Stimulated activated CD8-positive, alpha-beta memory T cell treated with anti-CD3 and anti-CD28 coated beads, Interleukin-15, amount 100 ng/mL, for 1 hour (primary cell): ENCODE measurements around the gene CYP2D6.
"Not testable (repeated sequence)": the region's sequence is repeated elsewhere in the genome, so short reads cannot be mapped to it uniquely, and the experiment has no call there.

Experiments
- DNase-seq: peaks from one replicate; pipeline ENCODE4 v3.0.0-alpha.2; 2020; ENCODE audit warnings: low read depth

CYP2D6 gene

DNA sequence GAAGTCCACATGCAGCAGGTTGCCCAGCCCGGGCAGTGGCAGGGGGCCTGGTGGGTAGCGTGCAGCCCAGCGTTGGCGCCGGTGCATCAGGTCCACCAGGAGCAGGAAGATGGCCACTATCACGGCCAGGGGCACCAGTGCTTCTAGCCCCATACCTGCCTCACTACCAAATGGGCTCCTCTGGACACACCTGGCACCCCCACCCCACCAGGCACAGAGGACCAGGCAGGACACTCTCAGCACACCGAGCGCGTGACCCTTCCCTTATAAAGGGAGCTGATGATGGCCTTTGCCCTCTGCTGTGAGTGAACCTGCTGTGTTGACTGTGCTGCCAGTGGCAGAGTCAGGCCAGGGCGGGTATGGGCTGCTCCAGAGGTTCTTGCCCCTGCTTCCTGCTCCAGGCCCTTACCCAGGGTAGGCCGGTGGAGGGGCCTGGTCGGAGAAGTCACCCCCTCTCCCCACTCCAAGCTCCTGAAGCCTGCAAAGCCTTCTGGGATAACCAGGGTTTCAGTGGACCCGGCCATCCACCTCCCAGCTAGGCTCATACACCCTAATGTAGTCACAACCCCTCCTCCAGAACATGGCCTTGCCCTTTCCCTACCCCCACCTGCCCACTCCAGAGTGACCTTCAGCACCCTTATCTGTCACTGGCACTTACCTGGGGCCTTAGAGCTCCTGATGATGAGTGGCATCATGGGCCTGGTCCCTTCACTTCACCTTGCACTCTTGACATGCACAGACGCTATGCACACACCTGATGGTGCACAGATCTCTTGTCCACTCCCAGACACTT is at the start of gene CYP2D6:
CYP2D6 (minus strand) TSS at position 172 of the 793 bp plus-strand sequence; CDS start at position 153, 19 bp downstream.
- DNase-seq = not testable (repeated sequence)

DNA sequence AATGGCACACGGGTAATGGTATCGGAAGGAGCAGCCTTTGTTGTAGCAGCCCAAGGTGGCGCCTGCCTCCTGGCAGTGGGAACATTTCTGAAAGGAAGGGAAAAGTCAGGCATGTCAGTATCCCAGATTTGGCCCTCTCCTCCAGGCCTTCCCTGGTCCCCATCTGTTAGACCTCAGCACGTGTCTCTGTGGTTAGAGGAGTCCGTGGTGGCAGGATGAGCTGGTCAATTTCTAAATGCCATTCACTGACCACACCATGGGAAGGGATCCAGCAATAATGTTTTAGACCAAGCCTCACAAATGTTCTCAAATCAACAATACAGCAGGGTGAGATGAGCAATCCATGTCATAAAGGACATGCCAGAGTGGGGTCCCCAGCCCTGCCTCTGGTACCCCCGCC is 49.0 kb upstream of the CYP2D6 start:
- DNase-seq = no peak

DNA sequence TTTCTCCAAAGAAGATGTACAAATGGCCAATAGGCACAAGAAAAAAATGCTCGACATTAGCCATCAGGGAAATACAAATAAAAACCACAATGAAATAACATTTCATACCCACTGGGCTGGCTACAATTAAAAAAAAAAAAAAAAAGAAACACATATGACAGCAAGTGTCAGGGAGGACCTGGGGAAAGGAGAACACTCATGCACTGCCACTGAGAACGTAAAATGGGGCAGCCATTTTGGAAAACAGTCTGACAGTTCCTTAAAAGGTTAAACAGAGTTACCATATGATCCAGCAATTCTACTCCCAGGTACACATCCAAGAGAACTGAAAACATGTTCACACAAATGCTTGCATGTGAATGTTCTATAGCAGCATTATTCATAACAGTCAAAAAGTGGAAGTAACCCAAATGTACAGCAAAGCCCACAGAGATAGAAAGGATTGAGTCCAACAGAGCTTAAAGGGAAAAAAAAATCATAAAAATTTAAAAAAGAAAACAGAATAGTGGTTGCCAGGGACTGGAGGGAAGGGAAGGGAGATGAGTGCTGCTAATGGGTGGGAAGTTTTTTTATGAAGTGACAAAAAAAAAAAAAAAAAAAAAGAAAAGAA is 48.4 kb upstream of the CYP2D6 start:
- no peak for DNase-seq

GRCh38 chr22:42177891-42178336 is 47.3 kb upstream of the CYP2D6 start:
- DNase-seq = no peak

DNA sequence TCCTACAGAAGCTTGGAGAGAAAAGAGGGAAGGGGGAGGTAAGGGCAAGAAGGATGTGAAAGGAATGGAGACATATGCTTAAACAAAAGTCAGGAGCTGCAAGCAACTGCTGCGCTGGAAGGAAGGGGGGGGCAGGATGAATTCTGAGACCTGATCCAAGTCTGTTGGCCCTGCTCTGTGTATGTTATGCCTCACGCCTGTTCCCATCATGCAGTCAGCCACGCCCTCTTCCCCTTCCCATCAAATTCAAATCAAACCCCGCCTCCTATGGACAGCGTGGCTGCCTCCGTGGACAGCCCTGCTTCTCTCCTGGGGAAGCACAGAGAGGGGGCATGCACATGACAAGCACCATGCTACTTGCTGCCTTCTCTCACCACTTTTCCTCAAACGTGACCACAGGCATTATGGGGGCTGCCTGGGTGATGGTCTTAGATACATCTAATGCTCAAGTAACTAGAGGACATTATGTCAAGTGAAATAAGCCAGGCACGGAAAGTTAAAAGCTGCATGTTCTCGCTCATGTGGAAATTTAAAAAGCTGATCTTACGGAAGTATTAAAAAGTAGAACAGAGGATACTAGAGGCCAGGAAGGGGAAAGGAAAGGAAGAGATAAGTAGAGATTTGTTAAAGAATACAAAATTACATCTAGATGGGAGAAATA is 45.8 kb upstream of the CYP2D6 start:
- no peak for DNase-seq

GRCh38 chr22:42174062-42174461 is 43.5 kb upstream of the CYP2D6 start:
- no peak for DNase-seq

DNA sequence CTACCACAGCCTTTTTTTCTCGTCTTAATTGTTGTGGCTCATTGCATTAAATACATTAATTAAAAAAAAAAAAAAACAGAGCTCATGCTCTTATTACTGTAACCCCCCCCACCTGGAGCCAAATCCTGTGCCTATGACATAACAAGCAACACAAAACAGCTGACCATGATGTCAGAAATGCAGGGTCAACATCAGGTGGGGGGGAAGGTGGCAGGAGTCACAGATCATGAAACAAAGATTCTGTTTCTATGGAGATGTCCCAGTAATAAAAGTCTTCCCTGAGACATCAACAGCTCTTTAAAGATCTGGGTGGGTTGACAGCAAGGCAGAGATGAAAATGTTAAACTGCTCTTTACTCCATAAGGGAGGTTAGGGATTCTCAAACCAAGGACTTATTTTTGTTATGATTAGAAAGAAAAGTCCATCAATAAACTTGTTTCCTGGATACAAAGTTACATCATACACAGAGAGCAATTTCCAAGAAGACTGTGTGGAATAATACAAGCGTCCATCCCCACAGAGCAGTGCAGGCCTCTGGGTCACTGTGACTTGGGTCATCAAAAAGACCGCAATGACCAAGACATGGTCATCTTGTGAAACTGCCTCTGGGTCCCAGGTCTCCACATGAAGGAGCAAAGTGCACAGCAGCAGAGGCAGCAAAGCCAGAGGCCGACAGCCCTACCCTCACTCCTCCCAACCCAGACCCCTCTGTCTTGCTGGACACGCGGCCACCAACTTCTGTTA is 42.7 kb upstream of the CYP2D6 start:
- DNase-seq = no peak

- no peak for DNase-seq
Measured at GRCh38 chr22:42172773-42173172, 42.2 kb upstream of the CYP2D6 start.

DNA sequence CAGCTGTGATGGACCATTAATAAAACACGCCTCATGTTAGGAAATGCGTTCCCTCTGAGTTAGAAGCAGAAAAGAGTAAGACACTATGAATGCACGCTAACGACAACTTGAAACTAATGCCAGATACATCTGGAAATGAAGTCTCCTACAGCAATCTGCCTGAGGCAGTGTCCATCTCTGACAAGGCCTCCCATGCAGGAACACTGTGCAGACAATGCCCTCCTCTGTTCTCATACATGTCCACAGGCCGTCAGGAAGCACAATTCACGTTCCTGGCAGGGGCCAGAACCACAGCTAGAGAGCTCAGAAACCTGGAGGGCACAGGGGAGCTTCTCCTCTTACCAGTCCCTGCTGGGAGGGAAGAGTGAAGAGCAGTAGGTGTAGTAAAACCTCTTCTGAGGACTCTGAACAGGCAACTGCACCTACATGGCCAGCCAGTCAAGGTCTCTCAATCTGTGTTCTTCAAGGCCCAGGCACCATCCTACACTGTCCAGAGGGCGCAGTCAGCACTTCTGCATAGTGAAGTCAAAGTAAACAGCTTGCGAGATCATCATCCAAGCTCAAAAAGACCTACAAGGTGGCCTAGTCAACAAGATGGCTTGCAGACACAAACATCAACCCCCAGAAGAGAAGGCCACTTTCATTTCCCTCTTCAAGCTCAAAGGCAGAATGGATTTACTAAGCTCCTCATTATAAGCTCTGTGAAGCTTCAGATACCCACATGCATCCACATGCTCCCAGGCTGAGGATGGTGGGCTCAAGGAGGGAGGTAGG is 41.5 kb upstream of the CYP2D6 start:
- DNase-seq = no peak

- no peak for DNase-seq
Measured at GRCh38 chr22:42171417-42171816, 40.8 kb upstream of the CYP2D6 start.

DNA sequence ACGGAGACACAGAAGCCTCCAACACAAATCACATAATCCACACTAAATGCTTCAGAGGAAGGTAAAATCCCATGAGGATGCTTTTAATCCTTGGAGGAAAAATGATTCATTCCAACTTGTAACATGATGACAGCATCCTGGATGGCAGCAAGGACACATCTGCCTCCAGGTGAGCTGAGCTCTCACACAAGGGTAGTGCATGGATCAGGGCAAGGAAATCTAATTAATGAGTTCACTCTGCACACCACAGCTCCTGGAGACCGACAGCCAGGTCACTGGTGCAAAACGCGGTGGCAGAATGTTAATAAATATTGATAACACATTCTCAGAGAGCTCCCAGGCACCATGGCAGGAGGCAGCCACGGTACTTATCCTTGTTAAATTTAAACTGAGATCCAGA is 40.3 kb upstream of the CYP2D6 start:
- DNase-seq = no peak

- DNase-seq = peak; percentile 46
Measured at GRCh38 chr22:42169055-42169469, 38.5 kb upstream of the CYP2D6 start.

GRCh38 chr22:42168476-42168875 is 37.9 kb upstream of the CYP2D6 start:
- no peak for DNase-seq

DNA sequence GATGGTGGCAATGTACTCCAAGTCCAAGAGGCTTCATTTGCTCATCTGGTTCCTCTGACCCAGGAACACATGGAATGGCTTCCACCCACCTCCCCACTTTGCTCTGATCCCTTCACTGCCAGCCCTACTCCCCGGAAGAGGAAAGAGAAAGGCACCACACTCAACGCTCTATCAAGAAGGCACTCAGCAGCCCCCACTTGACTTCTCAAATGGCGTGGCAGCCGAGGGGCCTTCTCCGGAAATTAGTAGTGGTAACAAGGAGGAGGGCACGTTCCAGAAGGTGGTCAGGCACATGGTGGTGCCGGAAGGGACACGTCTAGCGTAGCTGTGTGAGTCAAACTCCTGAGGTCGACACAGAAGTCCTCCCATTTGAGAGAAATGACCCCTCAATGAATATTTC is 36.5 kb upstream of the CYP2D6 start:
- DNase-seq = no peak

DNA sequence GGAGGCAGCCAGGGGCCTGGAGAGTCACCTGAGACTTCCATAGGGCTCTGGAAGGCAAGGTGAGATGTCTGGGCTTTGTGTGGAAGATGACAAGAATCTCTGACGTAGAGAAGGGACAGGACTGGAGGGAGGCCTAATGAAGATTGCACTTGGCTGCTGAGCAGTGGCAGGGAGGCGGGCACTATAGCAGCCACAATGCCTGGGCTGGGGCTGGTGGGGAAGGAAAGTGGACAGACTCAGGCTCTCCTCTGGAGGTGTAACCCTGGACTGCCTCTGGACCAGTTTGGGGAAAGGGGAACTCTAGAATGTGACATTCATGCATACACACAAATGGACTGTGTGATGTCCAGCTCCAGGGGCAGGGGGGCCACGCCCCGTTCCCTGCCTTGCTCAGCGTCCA is 34.3 kb upstream of the CYP2D6 start:
- no peak for DNase-seq

- DNase-seq = no peak
Measured at GRCh38 chr22:42163515-42163914, 32.9 kb upstream of the CYP2D6 start.

- DNase-seq = no peak
Measured at GRCh38 chr22:42162728-42163489, 32.3 kb upstream of the CYP2D6 start.

DNA sequence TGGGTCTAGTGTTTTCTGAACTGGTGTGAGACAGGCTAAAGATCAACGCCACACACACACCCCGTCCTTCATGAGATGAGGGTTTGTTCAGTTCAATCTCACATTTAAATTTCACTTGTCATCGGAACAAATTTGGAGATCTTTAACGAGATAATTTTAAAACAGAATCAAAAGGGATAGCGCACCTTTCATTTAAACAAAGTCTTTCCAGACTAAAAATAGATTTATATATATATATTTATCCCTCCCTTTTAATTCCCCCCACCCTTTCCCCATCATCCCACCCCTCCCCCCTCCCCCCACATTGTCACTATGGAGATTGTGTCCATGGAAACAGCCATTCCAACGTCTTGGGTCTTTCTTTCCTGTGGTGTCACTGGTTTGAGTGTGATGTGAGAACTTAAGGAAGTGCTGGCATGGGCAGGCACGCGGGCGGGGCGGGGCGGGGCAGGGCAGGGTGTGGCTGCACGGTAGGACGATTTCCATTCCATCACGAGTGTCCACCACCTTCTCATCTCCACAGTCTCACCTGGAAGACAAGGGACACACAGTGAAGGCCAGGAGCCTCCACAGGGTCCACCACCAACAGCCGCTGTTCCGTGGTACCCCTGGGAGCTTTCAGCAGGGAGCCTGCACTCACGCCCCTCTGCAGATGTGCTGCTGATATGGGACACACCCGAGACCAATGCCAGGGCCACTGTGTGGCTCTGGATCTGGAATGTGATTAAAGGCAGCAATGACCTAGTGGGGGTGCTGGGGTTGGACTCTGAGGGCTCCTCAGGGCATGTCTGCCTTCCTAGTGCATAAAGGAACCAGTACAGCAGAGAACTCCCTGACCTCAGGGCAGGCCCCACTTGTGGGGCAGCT is 30.5 kb upstream of the CYP2D6 start:
- DNase-seq = no peak

- DNase-seq = no peak
Measured at GRCh38 chr22:42160251-42160650, 29.6 kb upstream of the CYP2D6 start.
